T-helper 1 cell treated with Interleukin-12 subunit alpha and Interleukin-12 subunit beta and Interleukin-4 antibody, amounts not matched to agents 30 ng/mL and 1 ng/mL, for 36 hours (primary cell): ENCODE data around the gene TMEM59L. TPM values are rescaled to one million over a fixed set of nuclear protein-coding genes. Genes with fewer than 3 reads are reported as not detected.

ENCODE experiments used
- intact Hi-C: fragments of 100-400 bp; cut with micrococcal nuclease; formaldehyde crosslinking; loops from one replicate; pipeline ENCODE4 v1.15.1; 2024
- total RNA-seq: library from RNA; stranded (reverse); gene quantifications from 2 replicates; pipeline ENCODE4 v1.2.3, GENCODE V29; 2022

The TMEM59L gene
- total RNA-seq, 1 donor from 2014 or later, result 0.15 TPM

DNA sequence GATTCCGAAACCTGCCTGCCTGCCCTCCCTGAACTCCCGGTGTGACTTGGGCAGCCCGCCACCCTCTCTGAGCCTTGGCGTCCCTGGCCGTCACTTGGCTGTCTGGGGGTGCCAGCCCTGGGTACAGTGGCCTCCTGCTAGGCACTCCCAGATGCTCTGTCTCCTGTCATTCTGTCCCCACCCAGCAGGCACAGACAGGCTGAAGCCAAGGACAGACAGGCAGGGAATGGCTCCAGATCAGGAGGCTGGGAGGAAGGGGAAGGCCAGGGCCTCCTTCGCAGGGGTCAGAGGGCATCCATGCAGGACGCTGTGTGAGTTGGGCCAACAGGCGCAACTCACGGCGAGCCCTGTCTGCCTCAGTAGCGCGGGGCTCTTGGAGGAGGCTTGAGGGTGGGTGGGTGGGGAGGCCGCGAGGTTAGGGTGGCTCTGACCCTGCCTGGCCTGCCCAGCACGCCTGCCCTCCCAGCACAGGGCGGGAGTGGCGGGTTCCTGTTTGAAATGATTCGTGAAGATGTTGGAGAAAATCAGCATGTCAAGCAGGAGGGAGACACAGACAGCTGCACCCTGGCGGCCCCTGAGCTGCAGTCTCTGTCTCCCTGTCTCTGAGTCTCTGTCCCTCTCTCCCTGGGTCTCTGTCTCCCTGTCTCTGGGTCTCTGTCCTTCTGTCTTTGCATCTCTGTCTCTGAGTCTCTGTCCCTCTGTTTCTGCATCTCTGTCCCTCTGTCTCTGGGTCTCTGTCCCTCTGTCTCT lies 43.8 kb downstream of the TMEM59L start:
- intact Hi-C loops, result no loop called here

DNA sequence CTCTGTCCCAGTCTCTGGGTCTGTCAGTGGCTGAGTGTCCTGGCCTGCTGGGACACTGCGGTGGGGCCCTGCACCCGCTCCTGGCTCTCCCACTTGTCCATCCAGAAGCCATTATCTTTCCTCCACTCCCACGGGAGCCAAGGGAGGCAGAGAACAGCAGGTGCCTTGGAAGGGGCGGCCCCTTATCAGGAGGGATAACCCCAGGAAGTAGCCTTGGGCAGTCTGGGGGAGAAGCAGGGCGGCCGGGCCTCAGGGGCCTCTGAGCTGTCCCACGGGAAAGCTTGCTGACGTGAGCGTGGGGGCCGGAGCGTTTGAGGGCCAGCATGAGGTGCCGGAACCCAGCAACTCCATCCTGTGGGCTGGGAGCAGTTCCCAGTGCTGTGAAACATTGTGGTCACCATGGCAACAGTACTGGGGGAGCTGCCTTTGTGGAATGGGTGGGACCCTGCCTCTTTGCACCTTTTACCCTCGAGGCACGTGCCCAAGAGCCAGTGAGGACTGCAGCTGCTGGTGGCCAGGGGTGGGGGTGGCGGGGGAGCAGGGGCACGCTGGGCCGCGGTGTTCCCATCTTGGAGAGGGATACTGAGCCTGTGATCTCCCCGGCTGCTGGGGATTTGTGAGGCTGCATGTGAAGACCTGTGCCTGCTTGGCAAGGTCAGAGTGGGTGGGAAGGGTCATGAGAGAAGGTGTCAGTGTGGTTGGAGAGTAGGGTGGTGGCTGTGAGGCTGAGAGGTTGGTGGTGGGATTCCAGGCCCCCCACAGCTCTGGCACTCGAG lies 45.1 kb downstream of the TMEM59L start:
- intact Hi-C loops, result no loop called here

DNA sequence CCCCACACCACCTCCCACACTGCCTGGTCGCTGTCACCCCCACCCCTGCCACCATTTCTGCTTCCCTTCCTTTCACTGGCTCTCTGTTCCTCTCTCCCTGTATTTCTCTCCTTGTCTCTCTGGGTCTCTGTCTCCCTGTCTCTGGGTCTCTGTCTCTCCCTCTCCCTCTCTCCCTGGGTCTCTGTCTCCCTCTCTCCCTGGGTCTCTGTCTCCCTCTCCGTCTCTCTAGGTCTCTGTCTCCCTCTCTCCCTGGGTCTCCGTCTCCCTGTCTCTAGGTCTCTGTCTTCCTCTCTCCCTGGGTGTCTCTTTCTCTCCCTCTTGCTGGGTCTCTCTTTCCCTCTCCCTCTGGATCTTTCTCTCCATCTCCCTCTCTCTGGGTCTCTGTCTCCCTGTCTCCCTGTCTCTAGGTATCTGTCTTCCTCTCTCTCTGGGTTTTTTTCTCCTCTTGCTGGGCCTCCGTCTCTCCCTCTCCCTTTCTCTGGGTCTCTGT lies 45.7 kb downstream of the TMEM59L start:
- intact Hi-C loops, result no loop called here

DNA sequence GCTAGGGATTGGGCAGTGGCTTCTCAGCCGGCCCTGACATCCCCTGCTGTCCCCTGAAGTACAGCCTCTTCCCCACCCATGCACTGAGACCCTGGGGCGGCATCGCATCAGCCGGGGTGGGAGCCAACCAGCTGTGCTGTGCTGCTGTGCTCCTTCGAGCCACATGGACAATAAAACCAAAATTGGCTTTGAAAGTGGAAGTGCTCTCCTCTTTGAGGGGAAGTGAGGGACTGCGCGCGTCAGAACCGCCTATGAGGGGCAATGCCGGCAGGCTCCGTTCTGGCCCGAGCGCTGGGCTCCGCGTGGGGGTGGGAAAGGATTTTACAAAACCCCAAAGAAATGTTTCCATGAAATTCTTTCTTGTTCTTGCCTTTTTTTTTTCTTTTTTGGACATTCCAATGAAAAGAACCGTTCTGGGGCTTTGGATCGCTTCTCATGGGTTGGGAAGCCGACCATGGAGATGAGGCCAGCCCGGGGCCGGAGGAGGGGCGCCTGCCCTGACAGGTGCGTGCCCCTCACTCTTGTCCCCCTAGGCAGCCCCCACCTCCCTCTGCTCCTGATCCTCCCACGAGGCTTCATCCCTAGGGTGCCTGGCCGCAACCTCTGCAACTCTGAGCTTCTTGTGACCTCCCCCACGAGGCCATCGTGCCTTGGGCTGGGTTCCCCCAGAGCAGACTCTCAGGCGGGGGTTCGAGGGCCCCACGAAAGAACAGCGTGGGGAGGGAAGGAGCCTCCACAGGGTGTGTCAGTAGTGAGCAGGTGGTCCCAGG lies 46.8 kb downstream of the TMEM59L start:
- intact Hi-C loops, result no loop called here

GRCh38 chr19:18660051-18660910 lies 47.6 kb downstream of the TMEM59L start:
- intact Hi-C loops, result no loop called here

DNA sequence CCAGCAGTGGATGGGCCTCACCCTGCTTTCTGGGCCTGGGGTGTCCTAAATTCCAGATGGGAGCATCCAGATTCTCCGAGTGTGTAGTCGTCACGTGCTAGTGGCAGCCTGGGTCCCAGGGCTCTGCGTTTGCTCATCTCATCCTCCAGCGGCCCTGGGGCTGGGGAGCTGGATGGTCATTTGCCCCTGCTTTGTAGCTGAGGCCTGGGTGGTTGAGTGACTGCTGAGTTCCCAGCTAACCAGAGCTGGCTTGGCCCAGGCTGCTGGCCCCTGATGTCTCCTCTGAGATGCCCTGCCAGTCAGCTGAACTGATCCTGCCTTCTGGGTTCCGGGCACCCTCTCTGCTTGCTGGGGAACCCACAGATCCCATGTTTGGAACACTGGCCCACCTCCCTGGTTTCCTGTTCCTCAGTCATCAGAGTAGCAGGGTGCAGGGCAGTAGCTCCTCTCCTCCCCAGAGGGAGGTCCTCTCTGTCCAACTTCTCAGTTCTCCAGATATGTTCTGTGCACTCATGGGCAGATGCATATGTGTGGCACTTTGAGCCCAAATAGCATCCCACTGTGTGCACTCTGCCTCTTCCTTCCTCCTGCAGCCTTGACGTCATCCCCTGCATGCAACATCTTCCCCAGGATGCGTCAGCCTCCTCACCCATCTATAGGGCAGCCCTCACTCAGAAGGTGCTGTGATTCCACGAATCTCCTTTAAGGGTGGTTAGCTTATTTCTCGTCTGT lies 48.4 kb downstream of the TMEM59L start:
- intact Hi-C loops, result no loop called here

DNA sequence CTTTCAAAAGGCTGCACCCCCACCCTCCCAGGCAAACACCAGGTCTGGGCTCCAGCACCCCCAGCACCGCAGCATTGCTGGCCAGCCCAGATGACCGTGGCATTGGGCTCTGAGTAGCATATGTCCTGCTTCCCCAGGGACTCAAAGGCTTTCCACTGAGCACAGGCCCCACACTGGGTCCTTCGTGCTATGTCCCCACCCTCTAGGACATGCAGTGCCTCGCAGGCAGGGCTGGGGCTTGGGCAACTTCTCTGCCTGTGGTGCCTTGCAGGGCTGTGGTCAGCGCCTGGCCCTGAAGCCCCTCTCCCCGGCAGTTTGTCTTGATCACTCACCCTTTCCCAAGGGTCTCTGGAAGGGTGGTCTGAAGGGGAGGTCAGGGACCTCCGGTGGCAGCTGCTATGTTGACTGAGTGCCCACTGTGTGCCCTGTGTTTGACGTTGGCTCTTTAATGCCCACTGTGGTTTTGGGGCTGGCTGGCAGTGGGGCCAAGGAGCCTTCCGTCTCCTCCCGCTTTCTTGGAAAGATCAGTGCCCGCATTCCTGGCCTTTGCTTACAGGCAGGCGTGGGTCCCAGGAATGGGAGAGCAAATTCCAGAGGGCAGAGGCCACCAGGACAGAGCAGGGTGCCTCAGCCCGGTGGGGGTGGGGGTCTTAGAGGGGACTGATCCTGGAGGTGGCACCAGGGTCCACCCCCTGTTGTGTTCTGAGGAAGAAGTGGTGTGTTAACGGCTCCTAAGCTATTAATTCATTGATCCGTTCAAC lies 50.5 kb downstream of the TMEM59L start:
- intact Hi-C loops, result no loop called here

- intact Hi-C loops, result no loop called here
Measured at GRCh38 chr19:18663940-18664530, 51.4 kb downstream of the TMEM59L start.

DNA sequence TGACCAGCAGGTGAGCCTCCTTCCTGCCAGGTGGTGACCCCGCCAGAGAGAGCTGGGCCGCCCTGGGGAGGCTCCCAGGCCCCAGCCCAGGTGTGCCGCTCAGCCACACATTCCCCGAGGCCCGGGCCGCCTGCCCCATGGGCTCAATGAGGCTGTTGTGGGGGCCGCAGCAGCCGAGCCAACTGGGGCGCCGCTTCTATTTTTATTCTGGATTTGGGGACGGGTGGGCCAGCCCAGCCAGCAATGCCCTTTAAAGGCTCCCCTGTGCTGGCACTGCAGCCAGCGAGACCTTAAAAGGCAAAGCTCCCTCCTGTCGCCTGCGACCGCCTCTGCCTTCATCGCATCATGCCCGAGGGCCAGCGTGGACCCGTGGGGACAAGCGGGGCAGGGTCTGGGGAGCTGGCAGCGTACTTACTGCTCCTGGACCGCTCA lies 53.1 kb downstream of the TMEM59L start:
- intact Hi-C loops, result no loop called here

DNA sequence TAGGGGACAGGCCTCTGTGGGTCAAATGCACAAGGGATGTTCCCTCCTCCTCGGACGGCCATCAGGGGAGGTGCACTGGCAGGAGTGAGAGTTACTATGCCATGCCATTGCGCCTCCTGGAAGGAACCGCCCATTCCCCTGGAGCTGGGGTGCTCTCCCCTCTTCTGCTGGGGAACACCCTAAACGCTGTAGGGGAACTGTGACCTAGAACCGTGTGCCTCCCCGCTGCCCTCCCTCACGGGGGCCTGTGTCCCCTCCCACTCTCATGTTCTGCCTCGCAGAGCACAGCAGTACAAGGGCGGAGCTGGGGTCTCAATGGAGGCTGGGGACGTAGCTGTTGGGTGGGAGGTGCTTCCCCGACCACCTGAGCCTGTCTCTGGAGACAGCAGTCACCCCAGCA lies 53.6 kb downstream of the TMEM59L start:
- intact Hi-C loops, result no loop called here

DNA sequence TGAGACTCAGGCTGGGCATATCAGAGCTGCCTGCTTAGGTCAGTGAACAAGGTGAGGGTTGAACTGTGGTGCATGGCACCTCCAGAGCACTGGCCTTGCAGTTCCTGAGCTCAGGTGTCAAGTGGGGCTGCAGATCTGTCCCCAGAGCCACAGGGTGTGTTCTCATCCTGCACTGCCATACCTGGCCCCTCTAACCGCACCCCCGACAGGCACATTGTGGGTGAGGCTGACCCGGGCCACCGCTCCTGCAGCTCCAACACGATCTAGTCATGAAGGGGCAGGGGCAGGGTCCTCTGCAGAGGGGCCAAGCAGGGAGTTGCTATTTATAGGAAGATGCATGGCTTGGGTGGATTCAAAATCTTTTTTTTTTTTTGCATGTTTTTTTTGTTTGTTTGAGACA lies 54.1 kb downstream of the TMEM59L start:
- intact Hi-C loops, result no loop called here

GRCh38 chr19:18667531-18668251 lies 55.0 kb downstream of the TMEM59L start:
- intact Hi-C loops, result no loop called here

DNA sequence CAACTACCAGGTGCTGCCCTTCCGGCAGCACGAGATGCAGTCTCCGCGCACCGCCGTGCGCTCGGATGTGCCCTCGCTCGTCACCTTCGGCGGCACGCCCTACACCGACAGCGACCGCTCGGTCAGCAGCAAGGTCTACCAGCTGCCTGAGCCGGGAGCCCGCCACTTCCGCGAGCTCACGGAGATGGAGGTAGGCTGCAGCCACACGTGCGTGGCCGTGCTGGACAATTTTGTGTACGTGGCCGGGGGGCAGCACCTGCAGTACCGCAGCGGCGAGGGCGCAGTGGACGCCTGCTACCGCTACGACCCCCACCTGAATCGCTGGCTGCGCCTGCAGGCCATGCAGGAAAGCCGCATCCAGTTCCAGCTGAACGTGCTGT lies 55.6 kb downstream of the TMEM59L start:
- intact Hi-C loops, result no loop called here

DNA sequence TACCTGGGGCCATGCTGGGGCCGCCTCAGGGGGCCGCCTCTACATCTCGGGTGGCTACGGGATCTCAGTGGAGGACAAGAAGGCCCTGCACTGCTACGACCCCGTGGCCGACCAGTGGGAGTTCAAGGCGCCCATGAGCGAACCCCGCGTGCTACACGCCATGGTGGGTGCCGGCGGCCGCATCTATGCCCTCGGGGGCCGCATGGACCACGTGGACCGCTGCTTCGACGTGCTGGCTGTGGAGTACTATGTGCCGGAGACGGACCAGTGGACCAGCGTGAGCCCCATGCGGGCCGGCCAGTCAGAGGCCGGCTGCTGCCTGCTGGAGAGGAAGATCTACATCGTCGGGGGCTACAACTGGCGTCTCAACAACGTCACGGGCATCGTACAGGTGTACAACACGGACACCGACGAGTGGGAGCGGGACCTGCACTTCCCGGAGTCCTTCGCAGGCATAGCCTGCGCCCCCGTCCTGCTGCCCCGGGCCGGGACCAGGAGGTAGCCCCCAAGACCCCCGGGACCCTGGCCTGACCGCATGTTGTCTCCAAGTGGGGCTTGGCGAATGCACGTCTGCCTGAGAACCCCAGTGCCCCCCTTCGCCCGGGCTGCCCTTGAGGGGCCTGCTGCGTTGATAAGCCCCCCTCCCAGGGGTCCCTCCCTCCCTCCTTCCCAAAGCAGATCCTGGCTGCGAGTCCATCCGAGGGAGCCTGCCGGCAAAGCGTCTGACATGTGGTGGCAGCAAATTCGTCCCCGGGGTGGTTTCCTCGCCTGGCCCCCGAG lies 56.3 kb downstream of the TMEM59L start:
- intact Hi-C loops, result no loop called here

- intact Hi-C loops, result no loop called here
Measured at GRCh38 chr19:18669524-18669817, 56.8 kb downstream of the TMEM59L start.

- intact Hi-C loops, result no loop called here
Measured at GRCh38 chr19:18669883-18670282, 57.2 kb downstream of the TMEM59L start.

- intact Hi-C loops, result no loop called here
Measured at GRCh38 chr19:18670312-18670711, 57.6 kb downstream of the TMEM59L start.
